IPS-15b (cell line): ENCODE data around the gene PTPRN2.
"Not testable (repeated sequence)": the region's sequence is repeated elsewhere in the genome, so short reads cannot be mapped to it uniquely, and the experiment has no call there.

ENCODE experiments used
- H3K27me3 ChIP-seq: one replicate; pipeline ENCODE4 v1.6.1; 2013; ENCODE audit warnings: low read length; ENCODE audit not compliant: control insufficient read depth, insufficient read depth
- H3K36me3 ChIP-seq: one replicate; pipeline ENCODE4 v1.6.1; 2013; ENCODE audit warnings: low read length; ENCODE audit not compliant: control insufficient read depth, insufficient read depth
- H3K4me1 ChIP-seq: one replicate; pipeline ENCODE4 v1.6.1; 2013; ENCODE audit warnings: mild to moderate bottlenecking, low read length; ENCODE audit not compliant: control insufficient read depth, insufficient read depth
- H3K4me3 ChIP-seq: one replicate; pipeline ENCODE4 v1.5.1; 2013; ENCODE audit warnings: low read depth, low read length
- H3K9ac ChIP-seq: one replicate; pipeline ENCODE4 v1.6.1; 2013; ENCODE audit warnings: low read depth, mild to moderate bottlenecking, low read length
- H3K9me3 ChIP-seq: one replicate; pipeline ENCODE4 v1.6.1; 2013; ENCODE audit warnings: mild to moderate bottlenecking, low read length; ENCODE audit not compliant: control insufficient read depth, insufficient read depth

Gene PTPRN2

DNA sequence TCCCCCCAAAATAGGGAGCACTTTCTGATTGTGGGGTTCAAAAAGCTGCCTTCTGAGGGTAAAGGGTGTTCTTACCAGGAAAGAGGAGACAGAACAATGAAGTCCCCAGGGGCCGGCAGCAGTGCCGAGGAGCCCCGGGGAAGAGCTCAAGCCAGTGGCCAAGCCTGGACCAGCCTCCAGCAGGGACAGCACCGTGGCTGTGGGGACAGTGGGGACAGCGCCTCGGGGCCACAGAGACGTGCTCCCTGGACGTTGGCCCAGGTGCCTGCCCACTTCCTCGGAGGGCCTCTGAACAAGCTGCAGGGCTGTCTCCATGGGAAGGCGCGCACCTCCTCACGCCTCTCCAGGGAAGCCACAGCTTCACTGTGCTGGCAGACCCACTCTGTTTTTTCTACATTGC is 312.6 kb downstream of the PTPRN2 start:
- Histone ChIP-seq H3K9ac (no peak overlapping the region), H3K9me3 (no peaks in the 10 kb centered on the region), H3K4me1 (no peaks in the 10 kb centered on the region), H3K4me3 (no peak overlapping the region), H3K36me3 (peaks cover 3% of the 10 kb centered on the region), H3K27me3 (no peaks in the 10 kb centered on the region)

GRCh38 chr7:158274404-158274811 is 313.2 kb downstream of the PTPRN2 start:
- H3K4me1 ChIP-seq: no peaks in the 10 kb centered on the region
- H3K9me3 ChIP-seq: no peaks in the 10 kb centered on the region
- H3K27me3 ChIP-seq: no peaks in the 10 kb centered on the region
- H3K9ac ChIP-seq: no peak overlapping the region
- no peak overlapping the region for H3K4me3 ChIP-seq
- peaks cover 3% of the 10 kb centered on the region for H3K36me3 ChIP-seq

DNA sequence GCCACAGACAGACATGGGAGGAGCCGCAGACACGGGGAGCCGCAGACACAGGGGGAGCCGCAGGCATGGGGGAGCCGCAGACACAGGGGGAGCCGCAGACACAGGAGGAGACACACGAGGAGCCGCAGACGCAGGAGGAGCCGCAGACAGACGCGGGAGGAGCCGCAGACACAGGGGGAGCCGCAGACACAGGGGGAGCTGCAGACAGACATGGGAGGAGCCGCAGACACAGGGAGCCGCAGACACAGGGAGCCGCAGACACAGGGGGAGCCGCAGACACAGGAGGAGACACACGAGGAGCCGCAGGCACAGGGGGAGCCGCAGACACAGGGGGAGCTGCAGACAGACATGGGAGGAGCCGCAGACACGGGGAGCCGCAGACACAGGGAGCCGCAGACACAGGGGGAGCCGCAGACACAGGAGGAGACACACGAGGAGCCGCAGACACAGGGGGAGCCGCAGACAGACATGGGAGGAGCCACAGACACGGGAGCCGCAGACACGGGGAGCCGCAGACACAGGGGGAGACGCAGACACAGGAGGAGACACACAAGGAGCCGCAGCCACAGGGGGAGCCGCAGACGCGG is 313.8 kb downstream of the PTPRN2 start:
- not testable (repeated sequence) for H3K4me1 ChIP-seq, H3K9ac ChIP-seq, H3K9me3 ChIP-seq, H3K36me3 ChIP-seq, H3K4me3 ChIP-seq, H3K27me3 ChIP-seq

- Histone ChIP-seq H3K36me3 (peaks cover 3% of the 10 kb centered on the region), H3K27me3 (no peaks in the 10 kb centered on the region), H3K4me1 (no peaks in the 10 kb centered on the region), H3K9ac (no peak overlapping the region), H3K9me3 (no peaks in the 10 kb centered on the region), H3K4me3 (no peak overlapping the region)
These were observed 314.4 kb downstream of the PTPRN2 start for GRCh38 chr7:158273138-158273651.

DNA sequence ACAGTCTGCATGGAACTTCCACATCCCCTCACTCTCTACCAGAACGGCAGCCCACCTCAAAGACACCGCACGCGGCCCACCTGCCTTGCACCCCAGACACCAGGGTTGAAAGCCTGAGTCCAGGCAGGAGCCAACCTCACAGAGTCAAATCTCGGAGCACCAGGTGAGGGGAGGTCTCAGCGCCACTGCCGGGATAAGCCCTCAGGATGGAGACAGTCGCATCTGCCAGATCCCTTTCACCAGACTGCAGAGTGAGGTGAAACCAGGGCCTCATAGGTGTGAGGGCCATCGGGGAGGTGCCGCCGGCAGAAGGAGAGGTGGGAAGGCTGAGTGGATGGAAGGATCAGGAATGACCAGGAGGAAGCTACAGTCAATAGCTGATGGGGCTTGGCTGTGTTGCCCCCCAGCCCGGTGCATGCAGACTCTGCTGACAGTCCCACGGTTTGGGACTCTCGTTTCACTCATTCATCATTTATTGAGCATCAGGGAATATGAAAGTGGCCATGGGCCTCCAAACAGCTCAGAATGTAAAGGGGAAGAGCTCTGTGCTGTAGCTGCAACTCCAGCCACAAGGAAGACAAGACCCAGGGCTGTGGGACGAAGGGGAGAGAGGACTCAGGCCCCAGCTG is 315.0 kb downstream of the PTPRN2 start:
- Histone ChIP-seq H3K9me3 (no peaks in the 10 kb centered on the region), H3K9ac (no peak overlapping the region), H3K4me1 (no peaks in the 10 kb centered on the region), H3K4me3 (no peak overlapping the region), H3K36me3 (peaks cover 3% of the 10 kb centered on the region), H3K27me3 (no peaks in the 10 kb centered on the region)

- Histone ChIP-seq H3K9me3 (no peaks in the 10 kb centered on the region), H3K4me3 (no peak overlapping the region), H3K36me3 (peaks cover 3% of the 10 kb centered on the region), H3K4me1 (no peaks in the 10 kb centered on the region), H3K9ac (no peak overlapping the region), H3K27me3 (no peaks in the 10 kb centered on the region)
These were observed 315.5 kb downstream of the PTPRN2 start for GRCh38 chr7:158272091-158272490.

GRCh38 chr7:158271646-158272045 is 316.0 kb downstream of the PTPRN2 start:
- Histone ChIP-seq H3K4me1 (no peaks in the 10 kb centered on the region), H3K9ac (no peak overlapping the region), H3K9me3 (no peaks in the 10 kb centered on the region), H3K4me3 (no peak overlapping the region), H3K27me3 (no peaks in the 10 kb centered on the region), H3K36me3 (peaks cover 3% of the 10 kb centered on the region)

DNA sequence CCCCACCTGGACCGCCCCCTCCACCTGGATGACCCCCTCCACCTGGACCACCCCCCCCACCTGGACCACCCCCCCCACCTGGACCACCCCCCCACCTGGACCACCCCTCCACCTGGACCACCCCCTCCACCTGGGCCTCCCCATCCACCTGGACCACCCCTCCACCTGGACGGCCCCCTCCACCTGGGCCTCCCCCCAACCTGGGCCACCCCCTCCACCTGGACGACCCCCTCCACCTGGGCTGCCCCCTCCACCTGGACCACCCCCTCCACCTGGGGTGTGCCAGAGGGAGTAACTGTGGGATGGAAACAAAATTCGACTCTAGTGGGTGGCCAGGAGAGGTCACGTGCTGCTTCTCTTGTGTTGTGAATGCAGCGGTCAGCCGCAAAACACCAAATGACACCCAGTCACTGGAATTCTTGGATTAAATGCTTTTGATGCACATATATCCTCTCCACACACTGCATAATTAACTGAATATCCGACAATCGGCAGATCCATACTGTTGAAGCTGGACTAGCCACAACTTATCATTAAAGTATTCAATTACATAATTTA is 316.7 kb downstream of the PTPRN2 start:
- Histone ChIP-seq H3K4me3 (no peak overlapping the region), H3K9me3 (no peaks in the 10 kb centered on the region), H3K36me3 (peaks cover 3% of the 10 kb centered on the region)

GRCh38 chr7:158270106-158270775 is 317.4 kb downstream of the PTPRN2 start:
- Histone ChIP-seq H3K36me3 (peaks cover 3% of the 10 kb centered on the region), H3K4me3 (no peak overlapping the region), H3K9me3 (no peaks in the 10 kb centered on the region), H3K4me1 (no peaks in the 10 kb centered on the region), H3K9ac (no peak overlapping the region), H3K27me3 (no peaks in the 10 kb centered on the region)

More for the DNA sequence above, 316.7 kb downstream of the PTPRN2 start:
- no peaks in the 10 kb centered on the region for H3K4me1 ChIP-seq
- H3K9ac ChIP-seq: no peak overlapping the region
- no peaks in the 10 kb centered on the region for H3K27me3 ChIP-seq

DNA sequence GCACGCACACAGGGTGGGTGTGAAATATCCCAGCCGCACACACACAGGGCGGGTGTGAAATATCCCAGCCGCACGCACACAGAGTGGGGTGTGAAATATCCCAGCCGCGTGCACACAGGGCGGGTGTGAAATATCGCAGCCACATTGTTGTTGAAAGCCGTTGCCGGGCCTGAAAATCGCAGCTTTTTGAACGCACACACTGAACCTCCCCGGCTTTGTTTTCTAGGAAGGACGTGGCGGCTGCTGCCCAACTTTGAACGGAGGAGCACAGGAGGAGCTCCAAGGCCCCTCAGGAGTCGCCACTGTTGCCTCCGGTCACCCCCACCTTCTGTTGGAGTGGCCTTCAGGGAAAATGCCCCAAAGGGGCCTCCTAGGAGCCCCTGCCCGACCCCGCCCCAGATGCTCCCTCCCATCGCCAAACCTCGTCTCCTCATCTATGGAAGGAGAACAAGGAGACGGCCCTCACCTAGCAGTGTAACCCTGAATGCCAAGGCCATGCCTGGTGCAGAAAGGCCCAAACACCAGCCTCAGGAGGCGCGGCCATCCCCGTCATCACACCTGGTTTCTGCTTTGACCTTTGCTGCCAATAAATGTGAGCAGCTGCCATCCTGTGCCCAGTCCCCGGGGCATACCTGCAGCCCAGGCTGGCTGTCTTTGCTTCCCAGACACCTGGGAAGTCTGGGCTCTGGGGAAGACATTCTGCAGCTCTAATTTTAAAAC is 318.6 kb downstream of the PTPRN2 start:
- Histone ChIP-seq H3K9me3 (no peaks in the 10 kb centered on the region), H3K36me3 (peaks cover 2% of the 10 kb centered on the region), H3K4me3 (no peak overlapping the region), H3K4me1 (no peaks in the 10 kb centered on the region), H3K9ac (no peak overlapping the region), H3K27me3 (no peaks in the 10 kb centered on the region)

- H3K4me1 ChIP-seq: no peaks in the 10 kb centered on the region
- H3K4me3 ChIP-seq: no peak overlapping the region
- no peaks in the 10 kb centered on the region for H3K9me3 ChIP-seq
- H3K27me3 ChIP-seq: no peaks in the 10 kb centered on the region
- no peak overlapping the region for H3K9ac ChIP-seq
- no peaks in the 10 kb centered on the region for H3K36me3 ChIP-seq
These were observed 319.7 kb downstream of the PTPRN2 start for GRCh38 chr7:158267742-158268435.
